Liver (tissue), 9 donors: ENCODE results near the gene WDR81. TPM values are rescaled to one million over a fixed set of nuclear protein-coding genes. Genes with fewer than 3 reads are reported as not detected.

ENCODE experiments used
- DNase-seq: peaks from one replicate; pipeline ENCODE4 v3.0.0-alpha.2; 2017; ENCODE audit warnings: low spot score
- H3K27ac ChIP-seq, 2 donors: one replicate each; pipeline ENCODE4 v1.7.0; 2013; ENCODE audit warnings: inconsistent platforms in 2 of 2, low read length in 2 of 2, control low read depth in 1 of 2, low read depth in 1 of 2, mild to moderate bottlenecking in 1 of 2
- H3K27me3 ChIP-seq, 4 donors: one replicate each; pipeline versions ENCODE4 v1.6.1 to v1.7.0; 2013; ENCODE audit warnings: low read length in 3 of 4, inconsistent platforms in 1 of 4, mild to moderate bottlenecking in 1 of 4, moderate library complexity in 1 of 4; ENCODE audit not compliant: control insufficient read depth in 4 of 4, insufficient read depth in 4 of 4
- H3K36me3 ChIP-seq, 4 donors: one replicate each; pipeline versions ENCODE4 v1.6.1 to v1.7.0; 2013; ENCODE audit warnings: low read length in 3 of 4, mild to moderate bottlenecking in 3 of 4, low read depth in 1 of 4, moderate library complexity in 1 of 4; ENCODE audit not compliant: control insufficient read depth in 4 of 4, insufficient read depth in 3 of 4
- H3K4me1 ChIP-seq, 4 donors: one replicate each; pipeline versions ENCODE4 v1.6.1 to v1.7.0; 2013; ENCODE audit warnings: low read length in 3 of 4, mild to moderate bottlenecking in 3 of 4, moderate library complexity in 1 of 4; ENCODE audit not compliant: control insufficient read depth in 4 of 4, insufficient read depth in 4 of 4
- H3K4me3 ChIP-seq, 3 donors: one replicate each; pipeline versions ENCODE4 v1.6.1 to v1.7.0; 2013; ENCODE audit warnings: low read length in 3 of 3, control low read depth in 1 of 3, low read depth in 1 of 3, mild to moderate bottlenecking in 1 of 3
- H3K9ac ChIP-seq, 2 donors: one replicate each; pipeline ENCODE4 v1.7.0; 2013; ENCODE audit warnings: low read length in 2 of 2, mild to moderate bottlenecking in 2 of 2, moderate library complexity in 2 of 2, control low read depth in 1 of 2, low read depth in 1 of 2
- H3K9me3 ChIP-seq, 4 donors: one replicate each; pipeline versions ENCODE4 v1.6.1 to v1.7.0; 2013; ENCODE audit warnings: low read length in 3 of 4; ENCODE audit not compliant: control insufficient read depth in 4 of 4
- ATF3 ChIP-seq: IDR thresholded peaks from 2 replicates; pipeline ENCODE4 v1.6.1; 2016; ENCODE audit warnings: antibody characterized with exemption
- CTCF ChIP-seq: fragments of 150-350 bp; IDR thresholded peaks from 2 replicates; pipeline ENCODE4 v1.5.1; 2017; ENCODE audit warnings: improper control_type of control experiment, low read depth, low read length; ENCODE audit not compliant: missing input control
- EGR1 ChIP-seq, 2 donors: IDR thresholded peaks; 2 replicates each; pipeline ENCODE4 v1.6.1; 2016 to 2018; ENCODE audit warnings: antibody characterized with exemption in 2 of 2, low read depth in 2 of 2
- FOXA1 ChIP-seq: IDR thresholded peaks from 2 replicates; pipeline ENCODE4 v1.6.1; 2016; ENCODE audit warnings: antibody characterized with exemption
- FOXA2 ChIP-seq: IDR thresholded peaks from 2 replicates; pipeline ENCODE4 v1.6.1; 2016; ENCODE audit warnings: antibody characterized with exemption
- GABPA ChIP-seq, 2 donors: IDR thresholded peaks in 1 of 2; conservative IDR thresholded peaks in 1 of 2; 2 replicates each; pipeline ENCODE4 v1.6.1; 2016; ENCODE audit warnings: antibody characterized with exemption in 2 of 2, mild to moderate bottlenecking in 1 of 2, moderate library complexity in 1 of 2
- HNF4A ChIP-seq, 2 donors: conservative IDR thresholded peaks; 2 replicates each; pipeline ENCODE4 v1.6.1; 2016; ENCODE audit warnings: antibody characterized with exemption in 2 of 2, mild to moderate bottlenecking in 2 of 2
- HNF4G ChIP-seq: IDR thresholded peaks from 2 replicates; pipeline ENCODE4 v1.6.1; 2016; ENCODE audit warnings: antibody characterized with exemption
- JUND ChIP-seq, 2 donors: IDR thresholded peaks; 2 replicates each; pipeline ENCODE4 v1.6.1; 2016; ENCODE audit warnings: antibody characterized with exemption in 2 of 2
- MAX ChIP-seq: IDR thresholded peaks from 2 replicates; pipeline ENCODE4 v1.6.1; 2016; ENCODE audit warnings: antibody characterized with exemption
- NR2F2 ChIP-seq: IDR thresholded peaks from 2 replicates; pipeline ENCODE4 v1.6.1; 2016; ENCODE audit warnings: antibody characterized with exemption
- RAD21 ChIP-seq, 2 donors: IDR thresholded peaks; 2 replicates each; pipeline ENCODE4 v1.6.1; 2016; ENCODE audit warnings: antibody characterized with exemption in 2 of 2, mild to moderate bottlenecking in 2 of 2
- REST ChIP-seq: IDR thresholded peaks from 2 replicates; pipeline ENCODE4 v1.6.1; 2016; ENCODE audit warnings: antibody characterized with exemption, mild to moderate bottlenecking
- RXRA ChIP-seq, 2 donors: IDR thresholded peaks; 2 replicates each; pipeline ENCODE4 v1.6.1; 2017 to 2018; ENCODE audit warnings: antibody characterized with exemption in 2 of 2, mild to moderate bottlenecking in 1 of 2
- SP1 ChIP-seq: IDR thresholded peaks from 2 replicates; pipeline ENCODE4 v1.6.1; 2018; ENCODE audit warnings: antibody characterized with exemption, mild to moderate bottlenecking
- TAF1 ChIP-seq: conservative IDR thresholded peaks from 2 replicates; pipeline ENCODE4 v1.6.1; 2016; ENCODE audit warnings: antibody characterized with exemption, mild to moderate bottlenecking
- YY1 ChIP-seq: IDR thresholded peaks from 2 replicates; pipeline ENCODE4 v1.6.1; 2016; ENCODE audit warnings: antibody characterized with exemption, mild to moderate bottlenecking
- ZBTB33 ChIP-seq: IDR thresholded peaks from 2 replicates; pipeline ENCODE4 v1.6.1; 2016; ENCODE audit warnings: antibody characterized with exemption
- WGBS: extraction: QIAGEN DNeasy Blood & Tissue Kit; methylation state at CpG from one replicate; pipeline ENCODE4 v1.1.7; 2013; 5-methylcytosine and 5-hydroxymethylcytosine counted together
- polyA plus RNA-seq, 2 donors: library from polyadenylated mRNA; stranded (reverse) in 1 of 2; unstranded in 1 of 2; fragments of 200-250 nt in 1 of 2; fragments of >200 nt in 1 of 2; fragmentation: Nextera tagmentation in 1 of 2; extraction: Ambion mirVana in 1 of 2; gene quantifications; one replicate each; pipeline versions ENCODE4 v1.2.1 to v1.2.3, GENCODE V29; 2013 to 2015
- total RNA-seq, 2 donors: library from RNA; depleted of rRNA; stranded (reverse); fragments of >200 nt; gene quantifications; one replicate each; pipeline ENCODE4 v1.2.3, GENCODE V29; 2014
- donor health status: healthy.
- donor health status: healthy.
- donor health status: healthy.
- donor health status: healthy.
- donor health status: healthy.

Gene WDR81
- total and polyA plus RNA-seq, 4 donors: 12.3 to 41.8 (median 33.0) TPM

GRCh38 chr17:1776857-1777256 is 52.4 kb downstream of the WDR81 start:
- Histone ChIP-seq H3K4me3 (no peak overlapping the region), H3K27me3 (no peaks in the 10 kb centered on the region), H3K9ac (no peak overlapping the region), H3K27ac (no peak overlapping the region), H3K36me3 (peaks cover 10 to 47% (median 36%) of the 10 kb centered on the region in 4 donors), H3K9me3 (no peaks in the 10 kb centered on the region), H3K4me1 (no peaks in the 10 kb centered on the region)
- TF ChIP-seq FOXA2: no peak
- no peak for TF ChIP-seq RXRA (IDR thresholded peaks at IDR 0.05)
- TF ChIP-seq SP1: no peak
- no peak for TF ChIP-seq CTCF
- no peak for TF ChIP-seq MAX
- no peak for TF ChIP-seq ZBTB33
- no peak for TF ChIP-seq EGR1 (IDR thresholded peaks at IDR 0.05; ENCODE audit: low read depth in 2 of 2)
- no peak for TF ChIP-seq NR2F2
- no peak for TF ChIP-seq YY1
- no peak for TF ChIP-seq ATF3
- TF ChIP-seq RAD21 (IDR thresholded peaks at IDR 0.05): no peak
- no peak for TF ChIP-seq HNF4G
- no peak for TF ChIP-seq GABPA (IDR thresholded peaks at IDR 0.05 in 1 of 2, conservative IDR thresholded peaks at IDR 0.05 in 1 of 2)
- no peak for TF ChIP-seq REST
- TF ChIP-seq JUND (IDR thresholded peaks at IDR 0.05): no peak
- TF ChIP-seq TAF1: no peak
- TF ChIP-seq HNF4A (conservative IDR thresholded peaks at IDR 0.05): no peak
- TF ChIP-seq FOXA1: no peak
- DNase-seq: no peak
- WGBS: 93% methylated on average over 7 of the region's 7 CpGs
